ENCODE data around the gene CCDC158. TPM values are rescaled to one million over a fixed set of nuclear protein-coding genes. Genes with fewer than 3 reads are reported as not detected.
"Not testable (repeated sequence)": the region's sequence is repeated elsewhere in the genome, so short reads cannot be mapped to it uniquely, and the experiment has no call there.

CCDC158 gene
- total and polyA plus RNA-seq, 10 of the 15 experiments (the other 5 are each of a cell fraction or from before 2014, with no cell fraction given): not detected

DNA sequence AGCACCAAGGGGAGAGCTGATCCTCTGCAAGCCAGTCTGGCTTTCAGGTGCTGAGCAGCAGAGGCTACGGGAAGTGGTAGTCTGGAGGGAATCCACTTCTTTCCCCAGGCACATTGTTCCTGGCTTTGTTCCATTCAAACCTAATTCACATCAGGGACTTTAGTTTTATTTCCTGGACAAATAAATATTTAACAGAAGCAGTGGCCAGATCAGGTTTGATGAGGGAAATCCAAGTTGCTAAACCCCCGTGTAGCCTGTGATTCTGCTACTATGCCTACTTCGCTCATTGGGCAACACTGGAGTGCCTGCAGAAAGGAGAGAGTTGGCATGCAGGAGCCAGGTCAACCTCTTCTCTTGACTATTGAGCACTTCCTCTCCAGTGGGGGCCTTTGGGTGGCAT is 128.2 kb downstream of the CCDC158 start:
- no peak overlapping the region for H2AFZ ChIP-seq (ENCODE audit: control insufficient read depth, low read depth, low read length)
- no peaks in the 10 kb centered on the region for H3K4me1 ChIP-seq (ENCODE audit: control insufficient read depth, insufficient read depth, low read length)
- H3K36me3 ChIP-seq (ENCODE audit: control insufficient read depth in 2 of 2, insufficient read depth in 2 of 2, low read length in 1 of 2): no peaks in the 10 kb centered on the region
- H3K9ac ChIP-seq (ENCODE audit: control insufficient read depth, insufficient read depth, low read length): no peak overlapping the region
- H4K20me1 ChIP-seq (ENCODE audit: control insufficient read depth, insufficient read depth): no peaks in the 10 kb centered on the region
- ChIA-PET RAD21 (ENCODE audit: unreplicated experiment) (no interaction called here), POLR2A (no interaction called here), SMC1A (ENCODE audit: uncharacterized antibody, unreplicated experiment) (no interaction called here), CTCF (no interaction called here)
- H3K27me3 ChIP-seq (replicated peaks in 1 of 2; ENCODE audit: control insufficient read depth in 2 of 2, insufficient read depth in 2 of 2, low read length in 1 of 2): no peaks in the 10 kb centered on the region; a peak in 2 of 4 replicates
- FAIRE-seq (no peak), ATAC-seq (no peak), DNase-seq (ENCODE audit: low read depth, low spot score) (no peak)
- H3K9me3 ChIP-seq (replicated peaks; ENCODE audit: control insufficient read depth, insufficient read depth, low read length): peaks cover 11% of the 10 kb centered on the region
- in situ Hi-C loops (cut with MboI): no loop called here
- H3K4me2 ChIP-seq (ENCODE audit: control insufficient read depth, insufficient read depth): no peak overlapping the region
- intact Hi-C loops (cut with micrococcal nuclease; ENCODE audit: unreplicated experiment): no loop called here
- H3K79me2 ChIP-seq (ENCODE audit: control insufficient read depth, insufficient read depth, low read length): no peaks in the 10 kb centered on the region
- no peak overlapping the region for H3K27ac ChIP-seq (ENCODE audit: control insufficient read depth, insufficient read depth)
- H3K4me3 ChIP-seq: no peak overlapping the region
- BruUV-seq (replicated peaks): no TSS peak
- WGBS (ENCODE audit: insufficient coverage, insufficient replicate concordance, low lambda C conversion rate, missing lambda C conversion rate): 42% methylated on average over 3 of the region's 3 CpGs
- TF ChIP-seq MYB (IDR thresholded peaks at IDR 0.05; ENCODE audit: borderline replicate concordance, low read depth, low read length) (no peak), ZBTB4 (CRISPR knock-in tag; IDR thresholded peaks at IDR 0.05) (no peak), SMC3 (IDR thresholded peaks at IDR 0.05; ENCODE audit: borderline replicate concordance, low read length) (no peak), CEBPB (IDR thresholded peaks at IDR 0.05; ENCODE audit: borderline replicate concordance in 1 of 2, low read depth in 2 of 2, low read length in 2 of 2) (no peak), GATAD2B (conservative IDR thresholded peaks at IDR 0.05; ENCODE audit: low read depth) (no peak), EED (IDR thresholded peaks at IDR 0.05; ENCODE audit: low read depth) (no peak), ZNF207 (IDR thresholded peaks at IDR 0.05; ENCODE audit: borderline replicate concordance) (no peak), BRCA1 (IDR thresholded peaks at IDR 0.05; ENCODE audit: low read depth, low read length) (no peak), ZNF622 (IDR thresholded peaks at IDR 0.05) (no peak), SREBF2 (IDR thresholded peaks at IDR 0.05; ENCODE audit: low read length) (no peak), PML (IDR thresholded peaks at IDR 0.05; ENCODE audit: low read length) (no peak), TCF12 (IDR thresholded peaks at IDR 0.05; ENCODE audit: low read depth, low read length) (no peak), PKNOX1 (IDR thresholded peaks at IDR 0.05) (no peak), TCF7 (IDR thresholded peaks at IDR 0.05; ENCODE audit: borderline replicate concordance) (no peak)

- POLR2A ChIA-PET; ATAC-seq; RAD21 ChIA-PET (ENCODE audit: unreplicated experiment): not testable (repeated sequence)
Observed at GRCh38 chr4:76287811-76288210, 133.1 kb downstream of the CCDC158 start.

More at GRCh38 chr4:76287811-76288210, 133.1 kb downstream of the CCDC158 start:
- H3K36me3 ChIP-seq (ENCODE audit: control insufficient read depth in 2 of 2, insufficient read depth in 2 of 2, low read length in 1 of 2); H3K27me3 ChIP-seq (replicated peaks in 1 of 2; ENCODE audit: control insufficient read depth in 2 of 2, insufficient read depth in 2 of 2, low read length in 1 of 2); H3K79me2 ChIP-seq (ENCODE audit: control insufficient read depth, insufficient read depth, low read length); BruUV-seq (replicated peaks); intact Hi-C loops (cut with micrococcal nuclease; ENCODE audit: unreplicated experiment); H3K4me1 ChIP-seq (ENCODE audit: control insufficient read depth, insufficient read depth, low read length); H3K4me2 ChIP-seq (ENCODE audit: control insufficient read depth, insufficient read depth); H3K9me3 ChIP-seq (replicated peaks; ENCODE audit: control insufficient read depth, insufficient read depth, low read length); H3K27ac ChIP-seq (ENCODE audit: control insufficient read depth, insufficient read depth); H4K20me1 ChIP-seq (ENCODE audit: control insufficient read depth, insufficient read depth); H3K9ac ChIP-seq (ENCODE audit: control insufficient read depth, insufficient read depth, low read length); in situ Hi-C loops (cut with MboI); H2AFZ ChIP-seq (ENCODE audit: control insufficient read depth, low read depth, low read length); CTCF ChIA-PET; H3K4me3 ChIP-seq; DNase-seq (ENCODE audit: low read depth, low spot score); FAIRE-seq: not testable (repeated sequence)
- SMC1A ChIA-PET (ENCODE audit: uncharacterized antibody, unreplicated experiment): interaction anchor here (1.0 kb wide), 1 partner anchor 10 kb away, joined by 3 read pairs; no protein-coding TSS in a partner anchor
- 6% methylated on average over 3 of the region's 3 CpGs for WGBS (ENCODE audit: insufficient coverage, insufficient replicate concordance, low lambda C conversion rate, missing lambda C conversion rate)

All from GM12878 (cell line).